Hepatocyte (in vitro differentiated cells): Measurements from ENCODE around the gene SELENOW. TPM values are rescaled to one million over a fixed set of nuclear protein-coding genes. Genes with fewer than 3 reads are reported as not detected.

Source experiments
- DNase-seq: peaks from one replicate; pipeline ENCODE4 v3.0.0-alpha.2; 2016; ENCODE audit warnings: low spot score
- H2AFZ ChIP-seq: fragments of 200-600 bp; sonication (generic); 2 replicates; pipeline ENCODE4 v1.6.0; 2016; ENCODE audit warnings: antibody characterized with exemption, mild to moderate bottlenecking
- H3K27ac ChIP-seq: fragments of 200-600 bp; sonication (generic); 2 replicates; pipeline ENCODE4 v1.5.1; 2016; ENCODE audit warnings: mild to moderate bottlenecking
- H3K27me3 ChIP-seq: fragments of 200-600 bp; sonication (generic); 2 replicates; pipeline ENCODE4 v1.6.1; 2016
- H3K36me3 ChIP-seq: fragments of 200-600 bp; sonication (generic); replicated peaks from 2 replicates; pipeline ENCODE4 v1.5.1; 2016; ENCODE audit warnings: low read depth; ENCODE audit not compliant: insufficient read depth
- H3K4me1 ChIP-seq: fragments of 200-600 bp; sonication (generic); 2 replicates; pipeline ENCODE4 v1.5.1; 2016; ENCODE audit warnings: mild to moderate bottlenecking, moderate library complexity; ENCODE audit not compliant: insufficient read depth
- H3K4me2 ChIP-seq: fragments of 200-600 bp; sonication (generic); 2 replicates; pipeline ENCODE4 v1.6.0; 2016
- H3K4me3 ChIP-seq: fragments of 200-600 bp; sonication (generic); 2 replicates; pipeline ENCODE4 v1.5.1; 2016; ENCODE audit warnings: mild to moderate bottlenecking
- H3K79me2 ChIP-seq: fragments of 200-600 bp; sonication (generic); 2 replicates; pipeline ENCODE4 v1.6.0; 2017; ENCODE audit warnings: mild to moderate bottlenecking
- H3K9me2 ChIP-seq: fragments of 200-600 bp; sonication (generic); replicated peaks from 2 replicates; pipeline ENCODE4 v1.6.0; 2017; ENCODE audit warnings: mild to moderate bottlenecking; ENCODE audit not compliant: insufficient read depth
- H3K9me3 ChIP-seq: fragments of 200-600 bp; sonication (generic); 2 replicates; pipeline ENCODE4 v1.5.1; 2016; ENCODE audit warnings: low read depth, mild to moderate bottlenecking
- H4K20me1 ChIP-seq: fragments of 200-600 bp; sonication (generic); 2 replicates; pipeline ENCODE4 v1.6.0; 2016; ENCODE audit warnings: mild to moderate bottlenecking; ENCODE audit not compliant: insufficient read depth, poor library complexity, severe bottlenecking
- CTCF ChIP-seq: fragments of 200-600 bp; sonication (generic); IDR thresholded peaks from 2 replicates; pipeline ENCODE4 v1.5.1; 2016; ENCODE audit warnings: antibody characterized with exemption, mild to moderate bottlenecking; ENCODE audit not compliant: poor library complexity
- EZH2 ChIP-seq: fragments of 200-600 bp; sonication (generic); IDR thresholded peaks from 2 replicates; pipeline ENCODE4 v1.6.1; 2016; ENCODE audit warnings: antibody characterized with exemption, mild to moderate bottlenecking, borderline replicate concordance
- EZH2phosphoT487 ChIP-seq: fragments of 200-600 bp; sonication (generic); IDR thresholded peaks from one replicate; pipeline ENCODE4 v1.6.1; 2018; ENCODE audit warnings: antibody characterized with exemption, mild to moderate bottlenecking, low read depth, moderate library complexity; ENCODE audit not compliant: unreplicated experiment, severe bottlenecking
- WGBS: methylation state at CpG from one replicate; pipeline ENCODE4 v1.1.6; 2016; ENCODE audit warnings: low lambda C conversion rate; ENCODE audit errors: missing lambda C conversion rate; 5-methylcytosine and 5-hydroxymethylcytosine counted together
- polyA plus RNA-seq: library from polyadenylated mRNA; unstranded; fragments of >200 nt; fragmentation: Nextera tagmentation; extraction: Ambion mirVana; gene quantifications from 2 replicates; pipeline ENCODE4 v1.2.1, GENCODE V29; 2016
- total RNA-seq: library from RNA; depleted of rRNA; stranded (reverse); fragments of >200 nt; gene quantifications from 2 replicates; pipeline ENCODE4 v1.2.3, GENCODE V29; 2014

SELENOW gene
- total and polyA plus RNA-seq, 2 experiments from 2014 or later, result 140 to 217 TPM

DNA sequence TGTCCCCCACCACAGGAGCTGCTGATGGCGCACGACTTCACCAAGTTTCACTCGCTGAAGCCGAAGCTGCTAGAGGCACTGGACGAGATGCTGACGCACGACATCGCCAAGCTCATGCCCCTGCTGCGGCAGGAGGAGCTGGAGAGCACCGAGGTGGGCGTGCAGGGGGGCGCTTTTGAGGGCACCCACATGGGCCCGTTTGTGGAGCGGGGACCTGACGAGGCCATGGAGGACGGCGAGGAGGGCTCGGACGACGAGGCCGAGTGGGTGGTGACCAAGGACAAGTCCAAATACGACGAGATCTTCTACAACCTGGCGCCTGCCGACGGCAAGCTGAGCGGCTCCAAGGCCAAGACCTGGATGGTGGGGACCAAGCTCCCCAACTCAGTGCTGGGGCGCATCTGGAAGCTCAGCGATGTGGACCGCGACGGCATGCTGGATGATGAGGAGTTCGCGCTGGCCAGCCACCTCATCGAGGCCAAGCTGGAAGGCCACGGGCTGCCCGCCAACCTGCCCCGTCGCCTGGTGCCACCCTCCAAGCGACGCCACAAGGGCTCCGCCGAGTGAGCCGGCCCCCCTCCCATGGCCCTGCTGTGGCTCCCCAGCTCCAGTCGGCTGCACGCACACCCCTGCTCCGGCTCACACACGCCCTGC is 37.5 kb upstream of the SELENOW start:
- TF ChIP-seq CTCF (no peak), EZH2 (no peak), EZH2phosphoT487 (no peak)
- no peaks in the 10 kb centered on the region for H3K9me2 ChIP-seq
- no peak overlapping the region for H2AFZ ChIP-seq
- 93% methylated on average over 24 of the region's 48 CpGs for WGBS
- no peaks in the 10 kb centered on the region for H3K36me3 ChIP-seq
- H3K9me3 ChIP-seq, result no peaks in the 10 kb centered on the region
- no peak for DNase-seq
- H4K20me1 ChIP-seq, result no peaks in the 10 kb centered on the region
- H3K4me2 ChIP-seq, result no peak overlapping the region
- H3K27ac ChIP-seq, result no peak overlapping the region
- peaks cover 11% of the 10 kb centered on the region for H3K4me1 ChIP-seq
- H3K4me3 ChIP-seq, result no peak overlapping the region
- H3K27me3 ChIP-seq, result no peaks in the 10 kb centered on the region
- H3K79me2 ChIP-seq, result peaks cover 3% of the 10 kb centered on the region

GRCh38 chr19:47741544-47742140 is 36.9 kb upstream of the SELENOW start:
- Histone ChIP-seq H3K36me3 (no peaks in the 10 kb centered on the region), H3K4me3 (no peak overlapping the region), H3K9me2 (no peaks in the 10 kb centered on the region), H3K4me1 (peaks cover 17% of the 10 kb centered on the region), H3K9me3 (no peaks in the 10 kb centered on the region), H2AFZ (no peak overlapping the region), H3K27ac (peak overlapping the region; percentile 98), H3K27me3 (no peaks in the 10 kb centered on the region), H3K4me2 (no peak overlapping the region), H4K20me1 (no peaks in the 10 kb centered on the region), H3K79me2 (peaks cover 10% of the 10 kb centered on the region)
- 92% methylated on average over 14 of the region's 15 CpGs for WGBS
- no peak for DNase-seq
- TF ChIP-seq EZH2phosphoT487 (no peak), EZH2 (no peak), CTCF (no peak)

GRCh38 chr19:47742634-47743033 is 35.9 kb upstream of the SELENOW start:
- Histone ChIP-seq H3K27me3 (no peaks in the 10 kb centered on the region), H3K4me3 (no peak overlapping the region), H3K4me2 (peak overlapping the region; percentile 84), H4K20me1 (no peaks in the 10 kb centered on the region), H3K79me2 (peaks cover 19% of the 10 kb centered on the region), H3K27ac (peak overlapping the region; percentile 98), H3K9me2 (no peaks in the 10 kb centered on the region), H3K9me3 (no peaks in the 10 kb centered on the region), H3K4me1 (peaks cover 20% of the 10 kb centered on the region), H3K36me3 (no peaks in the 10 kb centered on the region), H2AFZ (peak overlapping the region; percentile 6)
- TF ChIP-seq CTCF (no peak), EZH2phosphoT487 (no peak), EZH2 (no peak)
- 45% methylated on average over 13 of the region's 13 CpGs for WGBS
- no peak for DNase-seq
